Measurements from ENCODE around the gene RAB37.

DNA sequence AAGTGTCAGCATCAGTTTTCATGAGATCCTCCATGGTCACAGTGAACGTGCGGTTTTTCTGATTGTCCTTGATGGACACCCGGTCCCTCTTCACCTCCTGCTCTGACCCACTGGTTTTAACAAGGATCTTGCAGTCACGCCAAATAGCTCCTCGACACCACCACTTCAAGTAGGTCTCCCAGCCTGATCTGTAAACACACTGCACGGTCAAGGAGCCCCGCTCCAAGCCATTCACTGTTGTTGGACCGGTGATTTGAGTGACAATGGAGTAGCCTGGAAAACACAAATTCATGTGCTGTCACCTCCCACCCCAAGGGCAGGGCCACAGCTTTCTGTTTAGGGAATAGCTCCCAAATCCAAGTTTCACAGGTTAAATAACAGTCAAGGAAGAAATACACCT lies 32.5 kb upstream of the RAB37 start:
- TF ChIP-seq, protein P1, sequence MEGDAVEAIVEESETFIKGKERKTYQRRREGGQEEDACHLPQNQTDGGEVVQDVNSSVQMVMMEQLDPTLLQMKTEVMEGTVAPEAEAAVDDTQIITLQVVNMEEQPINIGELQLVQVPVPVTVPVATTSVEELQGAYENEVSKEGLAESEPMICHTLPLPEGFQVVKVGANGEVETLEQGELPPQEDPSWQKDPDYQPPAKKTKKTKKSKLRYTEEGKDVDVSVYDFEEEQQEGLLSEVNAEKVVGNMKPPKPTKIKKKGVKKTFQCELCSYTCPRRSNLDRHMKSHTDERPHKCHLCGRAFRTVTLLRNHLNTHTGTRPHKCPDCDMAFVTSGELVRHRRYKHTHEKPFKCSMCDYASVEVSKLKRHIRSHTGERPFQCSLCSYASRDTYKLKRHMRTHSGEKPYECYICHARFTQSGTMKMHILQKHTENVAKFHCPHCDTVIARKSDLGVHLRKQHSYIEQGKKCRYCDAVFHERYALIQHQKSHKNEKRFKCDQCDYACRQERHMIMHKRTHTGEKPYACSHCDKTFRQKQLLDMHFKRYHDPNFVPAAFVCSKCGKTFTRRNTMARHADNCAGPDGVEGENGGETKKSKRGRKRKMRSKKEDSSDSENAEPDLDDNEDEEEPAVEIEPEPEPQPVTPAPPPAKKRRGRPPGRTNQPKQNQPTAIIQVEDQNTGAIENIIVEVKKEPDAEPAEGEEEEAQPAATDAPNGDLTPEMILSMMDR (IDR thresholded peaks at IDR 0.05): no peak
- no peak for TF ChIP-seq POLR2A (IDR thresholded peaks at IDR 0.05)

Measured in adrenal gland (tissue), 5 donors.